GM13977 (cell line): ENCODE measurements around the gene LANCL3.
"Not testable (repeated sequence)": the region's sequence is repeated elsewhere in the genome, so short reads cannot be mapped to it uniquely, and the experiment has no call there.

Source experiments
- DNase-seq: peaks from one replicate; pipeline ENCODE4 v3.0.0; 2012; ENCODE audit warnings: low spot score
- in situ Hi-C: fragments of 300-500 bp; cut with MboI; formaldehyde crosslinking; loops from one replicate; pipeline ENCODE4 v1.12.0; 2022; ENCODE audit warnings: low sequenced_read_pairs, low pct_unique_long_range_greater_than_20kb, mixed read lengths, inconsistent platforms; ENCODE audit not compliant: unreplicated experiment
- TF ChIP-seq, protein P1 (sequence below): IDR thresholded peaks from 2 replicates; pipeline ENCODE4 v1.5.1; 2012; ENCODE audit warnings: mild to moderate bottlenecking, control low read depth; ENCODE audit not compliant: insufficient read depth; ENCODE audit errors: extremely low read depth, missing control alignments

LANCL3 gene

DNA sequence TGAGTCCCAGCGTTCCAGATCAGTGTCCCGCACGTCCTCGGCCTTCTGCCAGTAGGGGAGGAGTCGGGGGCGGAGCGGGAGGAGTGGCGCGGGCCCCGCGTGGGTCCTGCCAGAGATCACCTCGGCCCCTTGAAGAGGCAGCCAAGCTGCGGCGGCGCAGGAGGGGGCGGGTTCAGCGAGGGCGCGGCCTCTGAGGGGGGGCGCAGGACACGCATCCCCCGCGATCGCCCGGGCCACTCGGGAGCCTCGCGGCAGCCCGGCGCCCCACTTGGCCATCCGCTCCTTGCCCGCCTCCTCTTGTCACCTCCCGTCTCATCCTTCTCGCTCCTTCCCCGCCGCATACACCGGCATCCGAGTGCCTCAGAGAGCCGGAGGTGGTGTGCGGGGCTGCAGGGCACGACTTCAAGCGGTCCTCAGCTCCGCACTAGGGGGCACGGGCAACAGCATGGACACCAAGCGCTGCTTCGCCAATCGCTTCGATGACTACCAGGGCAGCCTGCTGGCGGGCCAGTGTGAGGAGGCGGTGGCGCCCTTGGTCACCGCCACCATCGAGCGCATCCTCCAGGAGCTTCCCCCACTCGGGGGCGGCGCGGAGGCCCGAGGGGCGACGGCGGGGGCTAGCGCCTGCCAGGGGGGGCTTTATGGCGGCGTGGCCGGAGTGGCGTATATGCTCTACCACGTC is at the start of gene LANCL3:
Gene LANCL3, plus strand, starts transcription at position 236 of the 682 bp plus-strand sequence. Its CDS starts 210 bp downstream, at position 446.
- DNase-seq, in situ Hi-C loops: not testable (repeated sequence)

DNA sequence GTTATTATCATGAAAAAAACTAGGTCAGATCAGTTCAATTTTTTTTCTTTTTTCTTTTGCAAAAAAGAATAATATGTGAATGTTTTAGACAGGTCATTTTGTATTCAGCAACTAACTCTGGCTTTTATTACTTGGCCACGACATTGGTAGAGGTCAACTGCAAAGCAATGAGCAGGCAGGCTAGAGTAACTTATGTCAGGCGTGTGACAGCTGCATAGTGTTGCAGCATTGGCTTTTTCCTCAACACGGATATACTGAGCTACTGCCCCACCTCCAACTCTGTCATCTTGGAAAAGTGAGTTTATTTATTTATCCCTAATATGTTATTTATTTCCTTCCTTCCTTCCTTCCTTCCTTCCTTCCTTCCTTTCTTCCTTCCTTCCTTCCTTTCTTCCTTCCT is 47.8 kb upstream of the LANCL3 start:
- in situ Hi-C loops: loop anchor here (25.0 kb wide), 1 partner anchor 314 kb away; the partner anchor contains the start of gene DYNLT3
- not testable (repeated sequence) for DNase-seq

DNA sequence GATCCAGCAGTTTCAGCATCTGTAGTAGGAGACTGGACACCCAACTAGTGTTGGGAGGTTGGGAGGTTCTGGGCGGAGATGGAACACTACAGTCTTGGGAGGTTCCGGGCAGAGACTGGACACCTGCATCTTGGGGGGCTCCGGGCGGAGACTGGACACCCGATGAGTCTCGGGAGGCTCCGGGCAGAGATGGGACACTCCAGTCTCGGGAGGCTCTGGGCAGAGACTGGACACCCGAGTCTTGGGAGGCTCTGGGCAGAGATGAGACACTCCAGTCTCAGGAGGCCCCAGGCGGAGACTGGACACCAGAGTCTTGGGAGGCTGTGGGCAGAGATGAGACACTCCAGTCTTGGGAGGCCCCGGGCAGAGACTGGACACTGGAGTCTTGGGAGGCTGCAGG is 29.5 kb upstream of the LANCL3 start:
- TF ChIP-seq, protein P1, sequence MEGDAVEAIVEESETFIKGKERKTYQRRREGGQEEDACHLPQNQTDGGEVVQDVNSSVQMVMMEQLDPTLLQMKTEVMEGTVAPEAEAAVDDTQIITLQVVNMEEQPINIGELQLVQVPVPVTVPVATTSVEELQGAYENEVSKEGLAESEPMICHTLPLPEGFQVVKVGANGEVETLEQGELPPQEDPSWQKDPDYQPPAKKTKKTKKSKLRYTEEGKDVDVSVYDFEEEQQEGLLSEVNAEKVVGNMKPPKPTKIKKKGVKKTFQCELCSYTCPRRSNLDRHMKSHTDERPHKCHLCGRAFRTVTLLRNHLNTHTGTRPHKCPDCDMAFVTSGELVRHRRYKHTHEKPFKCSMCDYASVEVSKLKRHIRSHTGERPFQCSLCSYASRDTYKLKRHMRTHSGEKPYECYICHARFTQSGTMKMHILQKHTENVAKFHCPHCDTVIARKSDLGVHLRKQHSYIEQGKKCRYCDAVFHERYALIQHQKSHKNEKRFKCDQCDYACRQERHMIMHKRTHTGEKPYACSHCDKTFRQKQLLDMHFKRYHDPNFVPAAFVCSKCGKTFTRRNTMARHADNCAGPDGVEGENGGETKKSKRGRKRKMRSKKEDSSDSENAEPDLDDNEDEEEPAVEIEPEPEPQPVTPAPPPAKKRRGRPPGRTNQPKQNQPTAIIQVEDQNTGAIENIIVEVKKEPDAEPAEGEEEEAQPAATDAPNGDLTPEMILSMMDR: no peak
- no peak for DNase-seq
- in situ Hi-C loops: no loop called here

DNA sequence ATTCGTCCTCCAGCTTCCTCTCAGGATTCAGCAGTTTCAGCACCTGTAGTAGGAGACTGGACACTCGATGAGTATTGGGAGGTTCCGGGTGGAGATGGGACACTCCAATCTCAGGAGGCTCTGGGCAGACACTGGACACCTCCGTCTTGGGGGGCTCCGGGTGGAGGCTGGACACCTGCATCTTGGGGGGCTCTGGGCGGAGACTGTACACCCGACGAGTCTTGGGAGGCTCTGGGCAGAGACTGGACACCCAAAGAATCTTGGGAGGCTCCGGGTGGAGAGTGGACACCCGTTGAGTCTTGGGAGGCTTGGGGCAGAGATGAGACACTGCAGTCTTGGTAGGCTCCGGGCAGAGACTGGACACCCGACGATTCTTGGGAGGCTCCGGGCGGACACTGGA is 28.7 kb upstream of the LANCL3 start:
- no peak for DNase-seq
- TF ChIP-seq, protein P1: no peak
- in situ Hi-C loops: no loop called here

DNA sequence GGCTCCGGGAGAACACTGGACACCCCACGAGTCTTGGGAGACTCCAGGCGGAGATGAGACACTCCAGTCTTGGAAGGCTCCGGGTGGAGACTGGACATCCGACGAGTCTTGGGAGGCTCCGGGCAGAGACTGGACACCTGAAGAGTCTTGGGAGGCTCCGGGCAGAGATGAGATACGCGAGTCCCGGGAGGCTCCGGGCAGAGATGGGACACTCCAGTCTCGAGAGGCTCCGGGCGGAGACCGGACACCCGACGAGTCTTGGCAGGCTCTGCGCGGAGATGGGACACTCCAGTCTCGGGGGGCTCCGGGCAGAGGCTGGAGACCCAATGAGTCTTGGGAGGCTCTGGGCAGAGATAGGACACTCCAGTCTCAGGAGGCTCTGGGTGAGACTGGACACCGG is 28.1 kb upstream of the LANCL3 start:
- TF ChIP-seq, protein P1: no peak
- no peak for DNase-seq
- in situ Hi-C loops: no loop called here

DNA sequence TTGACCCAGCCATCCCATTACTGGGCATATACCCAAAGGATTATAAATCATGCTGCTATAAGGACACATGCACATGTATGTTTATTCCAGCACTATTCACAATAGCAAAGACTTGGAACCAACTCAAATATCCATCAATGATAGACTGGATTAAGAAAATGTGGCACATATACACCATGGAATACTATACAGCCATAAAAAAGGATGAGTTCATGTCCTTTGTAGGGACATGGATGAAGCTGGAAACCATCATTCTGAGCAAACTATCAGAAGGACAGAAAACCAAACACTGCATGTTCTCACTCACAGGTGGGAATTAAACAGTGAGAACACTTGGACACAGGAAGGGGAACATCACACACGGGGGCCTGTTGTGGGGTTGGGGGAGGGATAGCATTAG is 26.9 kb upstream of the LANCL3 start:
- in situ Hi-C loops, DNase-seq: not testable (repeated sequence)

DNA sequence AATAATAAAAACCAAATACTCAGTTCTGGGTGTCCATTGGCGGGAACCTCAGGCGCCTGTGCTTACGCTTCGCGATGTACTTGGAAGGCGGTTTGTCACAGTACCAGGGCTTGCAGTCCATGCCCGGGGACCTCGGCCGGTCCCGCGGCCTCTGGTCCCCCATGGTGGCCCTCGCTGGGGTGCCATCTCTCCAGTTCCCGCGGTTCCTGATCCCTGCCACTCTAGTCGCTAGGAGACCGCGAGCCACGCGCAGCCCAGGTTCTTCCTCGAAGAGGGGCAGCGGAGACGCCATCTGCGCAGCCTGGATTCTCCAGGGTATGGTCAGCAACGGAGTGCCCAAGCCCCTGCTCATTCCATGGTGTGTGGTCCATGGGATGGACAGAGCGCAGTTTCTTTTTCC is 26.4 kb upstream of the LANCL3 start:
- DNase-seq: no peak
- in situ Hi-C loops: no loop called here
- TF ChIP-seq, protein P1: no peak

DNA sequence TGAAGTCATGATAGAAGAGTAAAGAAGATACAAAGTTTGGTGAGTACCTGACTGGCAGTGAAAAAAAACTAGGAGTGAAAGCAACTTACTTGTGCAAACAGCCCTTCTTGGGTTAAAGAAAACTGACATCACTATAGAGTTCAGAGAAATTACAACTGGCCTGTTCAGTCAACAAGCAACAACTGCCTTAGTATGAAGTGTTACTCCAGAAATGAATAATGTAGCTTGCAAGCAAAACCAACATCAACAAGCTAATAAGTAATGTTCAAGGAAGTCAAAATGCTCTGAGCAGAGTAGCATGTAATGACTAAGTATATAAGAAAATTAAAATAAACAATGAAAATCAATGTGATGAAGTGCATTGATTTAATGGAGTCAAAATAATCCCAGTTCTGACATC is 21.8 kb upstream of the LANCL3 start:
- in situ Hi-C loops, DNase-seq: not testable (repeated sequence)

DNA sequence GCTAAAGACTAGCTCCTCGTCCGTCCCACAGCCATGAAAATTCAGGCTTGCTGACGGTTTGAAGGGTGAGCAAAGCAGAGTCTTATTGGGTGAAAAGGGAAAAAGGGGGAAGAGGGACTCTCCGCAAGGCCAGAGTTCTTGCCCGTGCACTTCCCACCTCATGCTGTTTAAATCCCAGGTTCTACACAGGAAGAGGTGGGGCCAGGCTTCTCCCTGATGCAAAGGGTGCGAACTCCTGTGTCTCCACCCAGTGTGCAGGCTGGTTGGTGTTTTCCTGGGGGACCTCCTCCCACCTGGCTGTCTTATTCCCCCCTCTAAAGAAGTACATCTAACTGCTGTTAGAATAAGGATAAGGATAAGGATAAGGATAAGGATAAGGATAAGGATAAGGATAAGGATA is 18.0 kb upstream of the LANCL3 start:
- in situ Hi-C loops: no loop called here
- TF ChIP-seq, protein P1: no peak
- no peak for DNase-seq

DNA sequence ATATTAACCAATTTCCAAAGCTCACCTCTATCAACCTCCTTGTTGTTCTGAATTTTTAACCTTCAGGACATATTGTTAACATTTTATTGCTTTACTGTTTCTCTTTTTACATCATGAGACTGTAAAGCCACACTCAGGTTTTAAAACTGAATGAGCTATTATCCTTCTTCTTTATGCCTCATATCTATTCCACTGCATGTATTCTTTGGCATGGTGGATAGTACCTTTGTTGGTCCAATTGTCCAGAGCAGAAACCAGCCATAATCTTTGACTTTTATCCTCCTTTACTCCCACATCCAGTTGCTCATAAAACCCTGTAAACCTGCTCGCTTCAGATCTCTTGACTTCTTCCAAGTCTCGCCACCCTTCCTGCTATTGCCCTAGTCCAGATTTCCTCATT is 6.2 kb upstream of the LANCL3 start:
- in situ Hi-C loops: not testable (repeated sequence)

DNA sequence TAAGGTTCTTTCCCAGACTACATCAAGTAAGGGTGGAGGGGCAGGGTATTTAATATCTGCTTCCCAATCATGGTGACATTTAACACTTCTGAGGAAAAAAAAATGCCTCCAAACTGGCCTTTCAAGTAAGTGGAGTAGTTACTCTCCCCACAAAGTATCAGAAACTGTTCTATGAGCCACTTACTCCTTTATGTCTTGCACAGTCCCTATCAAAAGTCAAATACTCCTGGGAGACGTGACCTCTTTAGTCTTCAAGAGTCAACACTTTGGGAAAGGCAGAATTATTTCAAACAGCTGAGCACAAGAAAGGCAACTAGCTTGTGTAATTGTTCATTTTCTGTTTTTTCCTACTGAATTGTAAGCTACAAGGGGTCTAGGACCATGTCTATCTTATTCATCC is 1.1 kb upstream of the LANCL3 start:
- DNase-seq, in situ Hi-C loops: not testable (repeated sequence)

More for the DNA sequence above, 6.2 kb upstream of the LANCL3 start:
- not testable (repeated sequence) for DNase-seq

DNA sequence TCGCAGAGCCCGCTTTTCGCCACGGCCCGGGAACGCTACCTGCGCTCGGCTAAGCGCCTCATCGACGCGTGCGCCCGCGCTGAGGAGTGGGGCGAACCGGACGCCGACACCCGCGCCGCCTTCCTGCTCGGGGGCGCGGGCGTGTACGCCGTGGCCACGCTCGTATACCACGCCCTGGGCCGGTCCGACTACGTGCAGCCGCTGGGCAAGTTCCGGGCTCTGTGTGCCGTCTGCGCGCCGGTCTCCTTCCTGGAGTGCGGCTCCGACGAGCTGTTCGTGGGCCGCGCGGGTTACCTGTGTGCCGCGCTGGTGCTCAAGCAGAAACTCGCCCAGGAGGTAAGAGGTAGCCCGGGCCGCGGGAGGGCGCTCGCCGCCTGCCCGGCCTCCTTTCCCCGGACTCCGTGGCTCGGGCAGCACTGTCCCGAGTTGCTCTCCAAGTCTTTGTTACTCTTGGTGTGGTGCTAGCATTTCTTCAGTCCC is 687 bp downstream of the LANCL3 start:
- DNase-seq, in situ Hi-C loops: not testable (repeated sequence)
